ENCODE data around the gene ONECUT1. TPM values are rescaled to one million over a fixed set of nuclear protein-coding genes. Genes with fewer than 3 reads are reported as not detected.

ONECUT1 gene
- total and polyA plus RNA-seq, 10 of the 15 experiments (the other 5 are each of a cell fraction or from before 2014, with no cell fraction given): 0.28 TPM; not detected in 9

DNA sequence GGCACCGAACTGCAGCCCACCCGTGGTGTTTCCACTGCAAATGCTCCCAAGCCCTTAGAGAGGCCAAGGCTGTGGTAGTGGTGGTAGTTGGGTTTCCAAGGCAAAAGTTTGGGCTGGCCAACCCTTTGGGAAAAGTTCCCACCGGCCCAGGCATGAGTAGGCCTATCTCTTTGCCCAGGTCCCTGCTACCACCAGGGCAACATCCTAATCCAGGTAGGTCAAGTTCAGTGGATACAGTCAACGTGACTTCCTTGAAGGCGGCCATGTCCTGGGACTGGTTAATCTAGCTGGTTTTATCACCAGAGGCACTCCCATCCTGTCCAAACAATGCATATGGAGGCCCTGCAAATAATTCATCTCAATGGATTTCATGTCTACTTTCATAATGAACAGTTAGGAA, 1.6 kb upstream of the ONECUT1 start (continued):
- TF ChIP-seq, protein P1, sequence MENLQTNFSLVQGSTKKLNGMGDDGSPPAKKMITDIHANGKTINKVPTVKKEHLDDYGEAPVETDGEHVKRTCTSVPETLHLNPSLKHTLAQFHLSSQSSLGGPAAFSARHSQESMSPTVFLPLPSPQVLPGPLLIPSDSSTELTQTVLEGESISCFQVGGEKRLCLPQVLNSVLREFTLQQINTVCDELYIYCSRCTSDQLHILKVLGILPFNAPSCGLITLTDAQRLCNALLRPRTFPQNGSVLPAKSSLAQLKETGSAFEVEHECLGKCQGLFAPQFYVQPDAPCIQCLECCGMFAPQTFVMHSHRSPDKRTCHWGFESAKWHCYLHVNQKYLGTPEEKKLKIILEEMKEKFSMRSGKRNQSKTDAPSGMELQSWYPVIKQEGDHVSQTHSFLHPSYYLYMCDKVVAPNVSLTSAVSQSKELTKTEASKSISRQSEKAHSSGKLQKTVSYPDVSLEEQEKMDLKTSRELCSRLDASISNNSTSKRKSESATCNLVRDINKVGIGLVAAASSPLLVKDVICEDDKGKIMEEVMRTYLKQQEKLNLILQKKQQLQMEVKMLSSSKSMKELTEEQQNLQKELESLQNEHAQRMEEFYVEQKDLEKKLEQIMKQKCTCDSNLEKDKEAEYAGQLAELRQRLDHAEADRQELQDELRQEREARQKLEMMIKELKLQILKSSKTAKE (IDR thresholded peaks at IDR 0.05; ENCODE audit: low read depth, poor library complexity, severe bottlenecking): no peak
- TF ChIP-seq, protein P2, sequence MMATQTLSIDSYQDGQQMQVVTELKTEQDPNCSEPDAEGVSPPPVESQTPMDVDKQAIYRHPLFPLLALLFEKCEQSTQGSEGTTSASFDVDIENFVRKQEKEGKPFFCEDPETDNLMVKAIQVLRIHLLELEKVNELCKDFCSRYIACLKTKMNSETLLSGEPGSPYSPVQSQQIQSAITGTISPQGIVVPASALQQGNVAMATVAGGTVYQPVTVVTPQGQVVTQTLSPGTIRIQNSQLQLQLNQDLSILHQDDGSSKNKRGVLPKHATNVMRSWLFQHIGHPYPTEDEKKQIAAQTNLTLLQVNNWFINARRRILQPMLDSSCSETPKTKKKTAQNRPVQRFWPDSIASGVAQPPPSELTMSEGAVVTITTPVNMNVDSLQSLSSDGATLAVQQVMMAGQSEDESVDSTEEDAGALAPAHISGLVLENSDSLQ (IDR thresholded peaks at IDR 0.05): no peak
- no peak for TF ChIP-seq RCOR1 (conservative IDR thresholded peaks at IDR 0.05; ENCODE audit: low read depth, low read length)
- TF ChIP-seq HDAC2 (IDR thresholded peaks at IDR 0.05): no peak
- no peak for TF ChIP-seq HSF1 (IDR thresholded peaks at IDR 0.05; ENCODE audit: low read depth, low read length)

DNA sequence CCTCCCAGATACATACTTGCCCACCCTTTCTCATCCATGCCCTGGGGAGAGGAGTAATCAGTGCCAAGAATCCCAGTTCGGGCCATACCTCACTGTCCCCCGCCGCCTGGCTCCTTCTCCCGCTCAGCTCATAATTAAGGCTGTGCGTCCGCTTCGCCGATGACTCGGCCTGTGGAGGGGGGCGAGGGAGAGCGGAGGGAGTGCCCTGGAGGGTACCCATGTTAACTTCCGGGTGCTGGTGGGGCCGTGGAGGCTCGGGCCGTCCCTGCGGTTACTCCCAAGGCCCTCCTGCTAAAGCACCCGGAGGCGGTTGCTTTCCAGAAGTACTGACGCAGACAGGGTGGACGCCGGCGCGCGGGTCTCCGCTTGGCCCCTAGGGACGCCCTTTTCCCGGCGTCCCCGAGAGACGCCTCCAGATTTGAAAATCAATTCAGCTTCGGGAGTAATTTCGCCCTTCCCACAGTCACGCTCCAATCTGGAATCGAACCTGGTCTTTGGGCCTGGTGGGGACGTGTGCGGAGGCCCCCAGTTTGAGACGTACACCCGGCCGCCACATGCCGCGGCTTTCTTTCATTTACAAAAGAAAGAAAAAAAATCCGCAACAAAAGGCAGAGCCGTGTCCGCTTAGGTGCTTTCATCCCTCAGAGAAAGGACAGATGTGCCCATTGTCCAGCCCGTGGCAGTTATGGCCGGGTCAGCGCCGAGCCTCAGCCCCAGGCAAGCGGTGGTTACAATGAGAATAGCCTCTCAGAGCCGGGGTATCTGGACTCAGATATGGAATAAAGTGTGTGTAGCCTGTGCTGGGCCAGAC, 1.0 kb upstream of the ONECUT1 start:
- H3K4me2 ChIP-seq (ENCODE audit: control insufficient read depth, insufficient read depth): peak overlapping the region; percentile 88
- DNase-seq (ENCODE audit: low read depth, low spot score) (no peak), ATAC-seq (no peak), FAIRE-seq (no peak)
- TF ChIP-seq RELA (IDR thresholded peaks at IDR 0.05; ENCODE audit: borderline replicate concordance, partially characterized antibody) (no peak), BCL11A (IDR thresholded peaks at IDR 0.05; ENCODE audit: low read depth, low read length) (no peak), TAF1 (IDR thresholded peaks at IDR 0.05; ENCODE audit: borderline replicate concordance, low read depth, low read length) (no peak), MTA3 (IDR thresholded peaks at IDR 0.05; ENCODE audit: borderline replicate concordance, low read length) (no peak), CTCF (IDR thresholded peaks at IDR 0.05 in 2 of 3, conservative IDR thresholded peaks at IDR 0.05 in 1 of 3; ENCODE audit: control insufficient read depth in 2 of 3, extremely low read depth in 1 of 3, insufficient read depth in 1 of 3, low read depth in 3 of 3, low read length in 3 of 3) (0 out of 6 replicates have a peak, but pooled peaks of 1 of the 3 experiments have one; percentile 16), NFXL1 (IDR thresholded peaks at IDR 0.05; ENCODE audit: borderline replicate concordance) (no peak)
- H4K20me1 ChIP-seq (ENCODE audit: control insufficient read depth, insufficient read depth): no peaks in the 10 kb centered on the region
- no peaks in the 10 kb centered on the region for H3K79me2 ChIP-seq (ENCODE audit: control insufficient read depth, insufficient read depth, low read length)
- peak overlapping the region; percentile 34; the same call in 1 of the 2 replicates for H2AFZ ChIP-seq (ENCODE audit: control insufficient read depth, low read depth, low read length)
- ChIA-PET POLR2A (no interaction called here), SMC1A (ENCODE audit: uncharacterized antibody, unreplicated experiment) (no interaction called here), CTCF (no interaction called here), RAD21 (ENCODE audit: unreplicated experiment) (no interaction called here)
- in situ Hi-C loops (cut with MboI) (no loop called here), intact Hi-C loops (cut with micrococcal nuclease; ENCODE audit: unreplicated experiment) (no loop called here)
- no peaks in the 10 kb centered on the region for H3K36me3 ChIP-seq (ENCODE audit: control insufficient read depth in 2 of 2, insufficient read depth in 2 of 2, low read length in 1 of 2)
- H3K9me3 ChIP-seq (replicated peaks; ENCODE audit: control insufficient read depth, insufficient read depth, low read length): no peaks in the 10 kb centered on the region; the same call in 2 of the 3 replicates
- H3K27ac ChIP-seq (ENCODE audit: control insufficient read depth, insufficient read depth): no peak overlapping the region
- H3K4me3 ChIP-seq: peak overlapping the region; percentile 64; the same call in 1 of the 2 replicates
- peaks cover 27 to 36% of the 10 kb centered on the region in 2 experiments for H3K27me3 ChIP-seq (replicated peaks in 1 of 2; ENCODE audit: control insufficient read depth in 2 of 2, insufficient read depth in 2 of 2, low read length in 1 of 2)
- no peak overlapping the region for H3K9ac ChIP-seq (ENCODE audit: control insufficient read depth, insufficient read depth, low read length)
- BruUV-seq (replicated peaks): no TSS peak
- H3K4me1 ChIP-seq (ENCODE audit: control insufficient read depth, insufficient read depth, low read length): peaks cover 3% of the 10 kb centered on the region; the same call in 1 of the 2 replicates
- WGBS (ENCODE audit: insufficient coverage, insufficient replicate concordance, low lambda C conversion rate, missing lambda C conversion rate): 35% methylated on average over 47 of the region's 50 CpGs
